Non-pigmented ciliary epithelial cell (primary cell): Measurements from ENCODE around the gene COX5A.
A peak's percentile ranks its signal among the peaks of the same experiment; 100 is the strongest.

ENCODE experiments used
- DNase-seq: peaks from one replicate; pipeline ENCODE4 v3.0.0-alpha.2; 2010; ENCODE audit warnings: low read depth

Gene COX5A

DNA sequence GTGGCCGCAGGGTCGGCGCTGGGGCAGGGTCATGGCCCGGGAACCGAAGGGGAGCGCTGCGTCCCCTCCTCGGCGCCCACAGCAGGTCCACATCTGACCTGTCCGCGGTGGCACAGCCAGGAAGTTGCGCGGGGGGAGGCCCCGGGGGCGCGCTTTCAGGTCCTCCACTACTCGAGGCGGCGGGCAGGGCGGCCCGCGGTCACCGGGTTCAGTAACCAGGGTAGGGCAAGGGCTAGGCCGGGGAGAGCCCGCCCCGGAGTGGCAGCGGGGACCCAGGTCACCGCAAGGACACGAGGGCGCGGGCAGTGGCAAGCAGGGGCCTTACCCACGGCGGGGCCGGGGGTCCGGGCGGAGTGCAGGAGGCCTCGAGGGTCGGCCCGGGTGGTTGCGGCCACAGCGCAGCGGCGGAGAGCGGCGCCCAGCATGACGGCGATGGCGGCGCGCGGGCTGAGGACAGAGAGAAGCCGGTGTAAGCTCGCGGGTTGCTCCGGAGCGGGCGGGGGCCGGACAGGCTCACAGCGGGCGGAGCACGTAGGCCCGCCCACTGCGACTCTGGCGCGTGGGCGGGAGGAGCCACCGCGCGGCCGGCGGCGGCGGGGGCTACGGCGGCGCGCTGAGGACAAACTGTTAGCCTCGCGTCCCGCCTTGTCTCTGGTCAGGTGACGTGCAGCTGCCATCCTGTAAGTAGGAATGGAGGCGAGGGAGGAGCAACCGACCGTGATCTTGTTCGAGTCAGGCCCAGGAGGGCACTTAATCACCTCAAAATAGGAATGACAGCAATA, at the start of gene COX5A:
Gene COX5A (minus strand): TSS at position 484 of the 782 bp plus-strand sequence. CDS start 59 bp downstream, at position 425.
- peak; percentile 77 for DNase-seq

DNA sequence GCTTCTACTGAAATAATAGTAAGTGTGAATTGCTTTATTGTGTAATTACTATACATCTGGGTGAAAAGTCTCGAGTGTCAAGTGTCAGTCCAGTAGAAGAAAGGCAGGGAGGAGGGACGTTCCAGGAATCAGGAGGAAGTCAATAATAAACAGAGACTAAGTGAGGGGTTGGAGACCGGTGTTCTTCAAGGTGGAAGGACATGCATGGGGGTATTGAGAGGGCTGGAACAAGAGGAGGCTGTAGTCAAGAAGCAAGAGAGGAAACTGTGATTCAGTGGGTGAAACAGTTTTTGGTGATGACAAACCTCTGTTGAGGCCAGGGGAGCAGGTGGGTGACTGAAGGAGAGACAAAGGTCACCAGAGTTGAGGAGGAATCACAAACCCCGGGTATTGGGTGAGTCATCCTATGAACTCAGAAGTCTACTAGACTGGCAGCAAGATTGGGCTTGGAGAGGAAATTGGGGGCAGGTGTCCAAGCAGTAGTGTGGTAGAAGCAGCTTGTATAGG, 45.9 kb upstream of the COX5A start:
- no peak for DNase-seq

DNA sequence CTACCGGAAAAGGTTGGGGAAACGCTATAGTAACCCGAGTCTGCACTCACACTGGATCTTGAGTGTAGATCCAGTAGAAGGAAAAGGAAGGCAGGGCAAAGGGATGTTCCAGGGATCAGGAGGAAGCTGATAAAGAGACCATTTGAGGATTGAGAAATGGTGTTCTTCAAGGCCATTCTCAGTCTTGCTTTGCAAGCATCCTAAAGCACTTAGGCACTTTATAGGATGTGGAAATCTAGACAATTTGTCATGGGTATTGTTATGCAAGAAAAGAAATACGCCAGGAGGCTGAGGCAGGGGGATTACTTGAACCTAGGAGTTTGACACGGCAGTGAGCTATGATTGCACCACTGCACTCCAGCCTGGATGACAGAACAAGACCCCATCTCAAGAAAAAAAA, 44.3 kb upstream of the COX5A start:
- no peak for DNase-seq

GRCh38 chr15:74978503-74978902, 40.6 kb upstream of the COX5A start:
- DNase-seq, result no peak

DNA sequence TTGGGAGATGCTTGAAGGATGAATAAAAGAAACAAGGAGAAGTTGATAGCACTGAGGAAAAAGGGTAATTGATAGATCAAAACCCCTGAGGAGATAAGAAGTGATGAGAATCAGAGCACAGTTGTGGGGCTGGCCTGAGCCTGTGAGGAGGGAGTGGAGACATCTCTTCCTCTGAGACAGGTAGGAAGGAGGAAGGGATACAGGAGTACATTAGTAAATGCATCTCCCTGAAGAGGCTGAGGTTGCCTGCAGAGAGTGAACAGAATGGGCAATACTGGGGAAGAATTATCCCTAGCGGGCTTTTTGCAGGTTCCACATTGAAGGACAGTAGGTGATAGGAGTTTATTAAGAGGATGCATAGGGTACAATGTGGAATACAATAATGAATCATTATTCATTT, 40.2 kb upstream of the COX5A start:
- no peak for DNase-seq

DNA sequence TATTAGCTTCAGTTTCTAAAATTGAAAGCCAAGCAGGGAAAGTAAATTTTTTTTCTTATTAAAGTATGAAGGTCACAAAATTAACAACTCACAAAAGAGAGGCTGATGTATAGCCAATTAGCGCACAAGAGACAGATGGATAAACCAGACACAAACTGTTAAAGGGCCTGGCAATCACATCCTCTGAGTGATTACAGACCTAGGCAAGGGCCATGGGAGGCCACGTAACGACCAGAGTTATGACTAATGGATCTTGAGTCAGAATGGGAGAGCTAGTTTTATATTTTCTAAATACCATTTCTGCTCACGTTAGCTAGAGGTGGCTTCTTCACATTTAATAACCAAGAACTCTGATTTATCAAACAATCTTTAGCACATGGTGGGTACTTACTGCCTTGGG, 39.7 kb upstream of the COX5A start:
- no peak for DNase-seq

DNA sequence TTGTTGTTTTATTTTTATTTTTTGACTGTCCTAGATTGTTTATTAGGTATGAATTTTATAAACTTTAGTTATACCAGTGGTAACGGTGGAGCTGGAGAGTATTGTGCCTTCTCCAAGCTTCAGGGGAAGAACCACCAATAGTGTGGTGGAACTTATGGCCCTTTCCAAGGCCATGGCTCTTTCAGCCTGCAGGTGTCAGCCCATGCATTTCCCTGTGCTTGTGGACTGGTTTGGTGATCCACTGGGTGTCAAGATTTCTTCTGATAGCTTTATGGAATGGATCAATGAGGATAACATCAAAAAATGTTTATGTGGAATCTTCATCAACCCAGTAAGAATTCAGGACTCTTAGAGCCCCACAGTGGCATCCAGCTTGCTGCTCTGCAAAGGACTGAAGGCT, 38.3 kb upstream of the COX5A start:
- DNase-seq, result no peak

GRCh38 chr15:74967670-74968069, 29.8 kb upstream of the COX5A start:
- DNase-seq, result no peak

- DNase-seq, result no peak
Measured at GRCh38 chr15:74964794-74965193, 26.9 kb upstream of the COX5A start.

DNA sequence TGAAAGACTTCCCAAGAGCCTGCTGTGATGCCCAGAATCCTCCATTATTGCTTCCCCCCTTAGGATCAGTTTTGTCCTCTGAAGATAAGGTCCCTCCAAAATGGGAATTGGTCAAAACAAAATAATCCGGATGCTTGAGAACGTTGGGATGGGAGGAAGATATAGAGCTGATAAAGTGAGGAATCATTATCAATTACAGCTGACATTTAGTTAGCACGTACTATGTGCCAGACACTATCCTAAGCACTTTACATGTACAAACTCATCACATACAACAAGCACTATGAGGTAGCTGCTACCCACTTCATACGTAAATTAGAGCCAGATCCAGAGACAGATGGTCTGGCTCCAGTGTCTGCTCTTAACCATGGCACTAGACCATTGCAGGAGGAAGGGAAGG, 25.3 kb upstream of the COX5A start:
- no peak for DNase-seq

- no peak for DNase-seq
Measured at GRCh38 chr15:74962671-74963070, 24.8 kb upstream of the COX5A start.

GRCh38 chr15:74962219-74962618, 24.3 kb upstream of the COX5A start:
- DNase-seq, result no peak

DNA sequence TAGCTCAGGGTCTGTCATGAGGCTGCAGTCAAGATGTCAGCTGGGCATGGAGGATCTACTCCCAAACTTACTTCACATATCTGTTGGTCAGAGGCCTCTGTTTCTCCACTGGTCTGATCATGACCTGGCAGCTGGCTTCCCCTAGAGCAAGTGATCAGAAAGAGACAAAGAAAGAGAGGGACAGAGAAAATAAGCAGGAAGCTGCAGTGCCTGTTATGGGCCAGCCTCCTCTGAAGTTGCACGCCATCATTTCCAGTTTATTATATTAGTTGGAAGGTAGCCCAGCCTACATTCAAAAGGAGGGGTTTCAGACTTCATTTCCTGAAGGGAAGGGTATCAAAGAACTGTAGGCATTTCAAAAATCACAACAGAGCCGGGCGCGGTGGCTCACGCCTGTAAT, 23.7 kb upstream of the COX5A start:
- DNase-seq, result no peak

- DNase-seq, result no peak
Measured at GRCh38 chr15:74960995-74961588, 23.2 kb upstream of the COX5A start.

DNA sequence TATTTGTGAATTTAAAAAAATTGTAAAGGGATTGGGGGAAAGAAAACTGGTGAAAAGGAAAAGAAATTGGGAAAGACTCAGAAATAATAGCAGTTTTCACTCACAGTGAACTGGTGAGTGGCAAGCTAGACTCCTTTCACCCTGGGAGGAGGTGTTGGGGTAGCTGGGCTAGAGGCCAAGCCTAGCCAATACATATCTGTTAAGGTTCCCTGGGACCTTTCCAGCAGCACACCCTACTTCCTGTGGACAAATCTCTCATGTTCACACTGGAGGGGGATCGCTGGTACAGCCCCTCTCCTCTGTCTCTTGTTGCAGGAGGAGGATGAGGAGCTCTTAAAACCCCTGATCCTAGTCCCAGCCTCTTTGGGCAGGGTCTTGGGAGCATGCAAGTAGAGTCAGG, 22.4 kb upstream of the COX5A start:
- DNase-seq, result no peak

- DNase-seq, result no peak
Measured at GRCh38 chr15:74959586-74959939, 21.7 kb upstream of the COX5A start.

GRCh38 chr15:74958908-74959585, 21.2 kb upstream of the COX5A start:
- DNase-seq, result no peak

DNA sequence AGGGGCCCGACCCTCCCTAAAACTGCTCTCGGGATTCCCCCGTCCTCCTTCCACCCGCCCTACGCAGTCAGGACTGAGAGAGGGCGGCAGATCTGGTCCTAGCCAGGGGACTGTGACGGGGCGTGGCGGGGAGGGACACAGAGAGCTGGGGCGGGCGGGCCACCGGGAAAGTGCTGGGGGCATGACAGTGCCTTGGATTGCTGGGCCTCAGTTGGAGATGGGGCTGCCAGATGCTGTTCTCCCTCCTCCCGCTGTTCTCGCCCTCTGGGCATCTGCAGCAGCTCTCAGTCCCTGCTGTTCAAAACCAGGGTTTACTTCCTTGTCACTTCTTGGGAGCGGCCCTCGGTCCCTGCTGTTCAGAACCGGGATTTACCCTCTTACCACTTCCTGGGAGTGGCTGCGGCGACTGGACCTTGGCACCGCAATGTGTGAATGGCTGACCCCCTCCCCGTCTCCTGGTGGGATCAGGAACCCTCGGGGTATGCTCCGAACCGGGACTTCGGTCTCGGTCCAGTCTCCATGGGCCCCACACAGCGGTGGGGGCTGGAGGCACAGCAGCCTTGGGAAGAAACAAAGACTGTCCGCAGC, 20.5 kb upstream of the COX5A start:
- DNase-seq, result no peak

GRCh38 chr15:74957476-74958035, 19.7 kb upstream of the COX5A start:
- no peak for DNase-seq

DNA sequence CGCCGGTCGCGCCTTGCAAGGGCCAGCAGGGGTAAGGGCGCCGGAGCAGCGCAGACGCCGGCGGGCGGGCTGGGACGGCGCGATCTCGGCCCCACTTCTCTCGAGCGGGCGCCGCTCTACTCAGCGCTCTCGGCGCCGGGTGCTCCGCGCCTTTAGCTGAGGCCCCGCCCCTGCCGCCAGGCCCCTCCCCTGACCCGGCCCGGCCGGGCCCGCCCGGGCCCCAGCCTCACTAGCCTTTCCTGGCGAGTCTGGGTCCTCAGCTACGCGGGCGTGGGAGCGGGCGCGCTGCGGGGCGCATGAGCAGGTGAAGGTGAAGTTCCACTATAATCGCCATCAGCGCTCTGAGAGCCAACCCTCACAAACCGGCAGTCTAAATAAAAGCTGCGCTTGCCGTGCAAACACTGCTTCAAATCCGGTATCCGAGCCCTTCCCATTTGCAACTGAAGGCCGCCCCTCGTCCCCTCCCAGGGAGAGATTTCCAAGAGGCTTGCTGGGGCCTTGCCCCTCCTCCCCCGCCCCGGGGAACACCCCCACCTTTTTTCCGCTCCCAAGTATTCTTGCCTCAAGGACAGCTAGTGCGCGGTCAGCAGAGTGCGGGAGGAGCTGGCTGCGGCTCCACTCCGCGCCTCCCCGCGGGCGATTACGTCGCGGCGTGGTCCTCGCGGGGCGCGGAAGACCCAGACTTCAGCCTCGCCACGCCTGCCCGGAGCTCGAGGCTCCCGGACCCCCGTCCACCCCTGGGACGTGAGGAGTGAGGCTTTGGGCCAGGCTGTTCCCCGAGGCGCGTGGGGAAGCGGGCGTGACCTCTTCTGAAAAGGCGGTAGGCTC, 19.0 kb upstream of the COX5A start, which contains the start of gene RPP25:
Gene RPP25 (minus strand): TSS at position 125 of the 828 bp plus-strand sequence. CDS start 189 bp downstream, outside the sequence.
- no peak for DNase-seq
